ENCODE data around the gene ADORA2A. TPM values are rescaled to one million over a fixed set of nuclear protein-coding genes. Genes with fewer than 3 reads are reported as not detected.

Gene ADORA2A
- polyA plus RNA-seq, 10 donors = 7.1 to 13.1 (median 9.8) TPM

GRCh38 chr22:24402460-24403192 is 24.8 kb upstream of the ADORA2A start:
- peak; percentile 66 to 90 (median 72) for DNase-seq

DNA sequence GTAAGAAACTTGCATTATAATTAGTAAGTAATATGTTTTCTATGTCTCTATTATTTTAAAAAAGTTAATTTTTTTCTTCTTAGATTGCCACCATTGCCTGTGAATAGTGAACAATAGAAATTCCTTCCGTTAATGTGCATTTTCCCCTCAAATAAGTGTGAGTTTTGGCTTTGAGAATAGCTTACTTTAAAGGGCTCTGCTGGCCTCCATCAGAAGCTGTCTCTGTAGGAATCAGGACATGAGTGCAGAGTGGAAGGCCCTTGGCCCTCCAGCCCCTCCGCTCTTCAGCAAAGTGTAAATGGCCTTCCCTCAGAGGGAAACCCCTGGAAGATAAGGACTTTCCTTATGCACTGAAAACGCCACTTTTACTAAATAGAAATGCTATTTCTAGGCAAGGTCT is 24.1 kb upstream of the ADORA2A start:
- no peak for DNase-seq

DNA sequence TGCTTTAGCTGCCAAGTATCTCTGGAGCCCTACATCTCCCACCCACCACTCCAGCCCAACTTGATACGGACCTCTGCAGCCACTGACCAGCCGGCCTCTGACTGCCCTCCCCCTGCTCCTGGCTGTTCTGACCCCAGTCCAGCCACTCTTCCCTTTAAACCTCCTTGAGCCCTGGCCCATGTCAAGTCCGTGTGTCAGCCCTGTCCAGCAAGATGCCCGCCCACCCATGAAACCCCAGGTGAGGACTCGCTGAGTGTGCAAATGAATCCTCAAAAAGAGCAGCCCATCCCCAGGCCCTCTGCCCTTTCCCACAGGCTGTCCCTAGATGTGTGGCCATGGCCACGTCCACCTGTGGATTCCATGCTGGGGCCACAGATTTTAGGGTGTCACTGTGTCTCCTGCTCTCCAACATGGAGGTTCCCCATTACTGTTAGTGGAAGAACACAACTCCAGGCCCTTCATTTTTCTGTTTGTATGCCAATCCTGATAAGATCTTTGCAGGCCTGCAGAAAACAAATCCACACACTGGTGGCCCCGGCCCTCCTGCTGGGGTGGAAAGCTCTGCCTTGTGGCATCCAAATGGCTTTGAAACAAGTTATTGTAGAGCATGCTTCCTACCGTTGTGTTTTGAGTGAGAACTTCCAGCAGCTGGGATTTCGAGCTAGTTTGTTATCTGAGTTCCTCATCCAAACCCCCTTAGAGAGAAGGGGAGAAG is 22.7 kb upstream of the ADORA2A start:
- no peak for DNase-seq

GRCh38 chr22:24405631-24406321 is 21.6 kb upstream of the ADORA2A start:
- DNase-seq = no peak

GRCh38 chr22:24406322-24407277 is 20.8 kb upstream of the ADORA2A start:
- DNase-seq = no peak

- peak in 1 of 3 donors; percentile 53 for DNase-seq
Observed at GRCh38 chr22:24407278-24407665, 20.1 kb upstream of the ADORA2A start.

- DNase-seq = no peak
Observed at GRCh38 chr22:24407884-24408283, 19.5 kb upstream of the ADORA2A start.

DNA sequence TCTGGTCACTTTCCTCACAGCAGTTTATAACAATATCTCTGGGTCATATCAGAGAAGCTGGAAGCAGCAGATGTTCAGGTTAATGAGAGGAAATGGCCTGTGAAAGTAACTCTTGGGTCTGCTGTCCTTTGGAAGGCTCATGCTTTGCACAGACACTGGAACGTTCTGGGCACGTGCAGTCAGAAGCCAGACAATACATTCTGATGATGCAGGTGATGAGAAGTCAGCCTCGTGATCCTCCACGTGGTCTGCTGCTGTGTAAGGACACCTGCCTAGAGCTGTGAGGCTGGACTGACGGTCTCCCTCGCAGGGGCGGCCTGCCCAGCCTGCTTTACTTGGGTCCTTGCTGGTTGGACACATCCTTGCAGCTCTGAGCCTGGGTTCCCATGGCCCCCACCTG is 18.8 kb upstream of the ADORA2A start:
- no peak for DNase-seq

DNA sequence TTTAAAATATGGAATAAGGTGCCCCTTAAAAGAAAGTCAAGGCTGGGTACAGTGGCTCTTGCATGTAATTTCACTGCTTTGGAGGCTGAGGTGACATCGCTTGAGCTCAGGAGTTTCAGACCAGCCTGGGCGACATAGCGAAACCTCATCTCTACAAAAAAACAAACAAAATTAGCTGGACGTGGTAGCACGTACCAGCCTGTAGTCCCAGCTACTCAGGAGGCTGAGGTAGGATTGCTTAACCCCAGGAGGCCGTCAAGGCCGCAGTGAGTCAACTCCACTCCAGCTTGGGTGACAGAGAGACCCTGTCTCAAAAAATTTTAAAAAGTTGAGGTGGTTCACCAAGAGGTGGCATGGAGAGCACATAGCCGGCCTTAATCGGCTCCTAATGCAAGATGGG is 17.7 kb upstream of the ADORA2A start:
- no peak for DNase-seq

DNA sequence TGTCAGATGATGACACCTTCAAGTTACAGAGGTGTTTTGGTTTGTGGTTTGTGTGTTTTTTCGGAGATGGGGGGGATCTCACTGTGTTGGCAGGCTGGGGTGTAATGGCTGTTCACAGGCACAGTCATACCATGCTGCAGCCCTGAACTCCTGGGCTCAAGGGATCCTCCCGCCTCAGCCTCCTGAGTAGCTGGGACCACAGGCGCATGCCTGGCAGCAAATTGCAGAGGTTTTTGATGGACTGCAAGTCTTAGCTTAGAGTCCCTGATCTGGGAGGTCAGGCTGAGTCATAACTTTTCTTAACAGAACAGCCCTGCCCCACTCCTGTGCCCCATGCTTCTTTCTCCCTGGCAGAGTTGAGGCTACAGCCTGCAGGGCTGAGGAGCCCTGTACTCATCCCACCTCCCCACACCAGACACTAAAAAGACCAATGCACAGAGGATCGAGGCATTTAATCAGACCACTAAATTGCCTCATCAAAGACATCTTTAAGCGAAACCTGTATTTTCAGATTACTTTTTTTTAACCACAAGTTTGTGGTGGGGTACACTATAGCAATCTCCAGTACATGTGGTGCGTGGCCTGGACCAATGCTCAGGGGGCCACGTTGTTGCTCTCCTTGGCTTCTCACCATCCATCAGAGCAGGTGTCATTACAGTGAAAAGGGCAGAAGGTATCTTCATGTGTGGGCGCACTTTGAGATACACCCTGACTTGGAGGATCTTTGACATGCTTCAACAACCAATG is 17.1 kb upstream of the ADORA2A start:
- DNase-seq = no peak

- no peak for DNase-seq
Observed at GRCh38 chr22:24411256-24412004, 16.0 kb upstream of the ADORA2A start.

GRCh38 chr22:24412274-24412673 is 15.1 kb upstream of the ADORA2A start:
- no peak for DNase-seq

DNA sequence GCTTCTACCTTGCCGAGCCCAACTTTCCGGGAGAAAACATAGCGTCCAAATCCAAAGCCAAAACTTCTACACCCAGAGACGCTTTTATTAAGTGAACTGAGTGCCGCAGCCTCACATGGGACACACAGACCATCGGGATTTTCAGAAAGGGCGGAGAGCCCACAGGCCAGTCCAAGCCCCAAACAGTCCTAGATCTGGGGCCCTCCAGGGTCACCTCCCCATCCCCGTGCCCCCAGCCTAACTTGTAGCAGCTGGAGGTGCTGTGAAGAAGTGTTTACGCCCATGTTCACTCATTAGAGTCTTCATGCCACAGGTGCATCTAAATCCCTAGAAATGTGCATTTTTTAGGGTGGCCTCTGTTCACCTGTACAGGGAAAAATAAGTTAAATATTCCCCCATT is 14.1 kb upstream of the ADORA2A start:
- DNase-seq = no peak

GRCh38 chr22:24413736-24414385 is 13.5 kb upstream of the ADORA2A start:
- no peak for DNase-seq

DNA sequence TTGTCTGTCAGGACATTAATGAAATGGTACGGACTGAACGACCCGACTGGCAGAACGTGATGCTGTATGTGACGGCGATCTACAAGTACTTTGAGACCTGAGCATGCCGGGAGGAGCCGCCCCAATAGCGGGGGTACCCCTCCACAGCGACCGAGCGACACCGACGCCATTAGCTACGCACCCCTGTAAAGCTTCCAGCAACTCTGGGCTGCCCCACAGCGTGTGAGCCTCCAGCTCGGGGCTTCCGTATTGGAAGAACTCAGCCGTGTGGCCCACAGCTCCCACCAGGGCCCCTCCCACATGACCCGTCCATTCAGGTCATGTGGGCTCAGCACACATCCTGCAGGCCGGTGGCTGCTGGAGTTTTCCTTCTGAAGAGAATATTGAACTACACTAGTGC is 12.9 kb upstream of the ADORA2A start:
- DNase-seq = no peak

DNA sequence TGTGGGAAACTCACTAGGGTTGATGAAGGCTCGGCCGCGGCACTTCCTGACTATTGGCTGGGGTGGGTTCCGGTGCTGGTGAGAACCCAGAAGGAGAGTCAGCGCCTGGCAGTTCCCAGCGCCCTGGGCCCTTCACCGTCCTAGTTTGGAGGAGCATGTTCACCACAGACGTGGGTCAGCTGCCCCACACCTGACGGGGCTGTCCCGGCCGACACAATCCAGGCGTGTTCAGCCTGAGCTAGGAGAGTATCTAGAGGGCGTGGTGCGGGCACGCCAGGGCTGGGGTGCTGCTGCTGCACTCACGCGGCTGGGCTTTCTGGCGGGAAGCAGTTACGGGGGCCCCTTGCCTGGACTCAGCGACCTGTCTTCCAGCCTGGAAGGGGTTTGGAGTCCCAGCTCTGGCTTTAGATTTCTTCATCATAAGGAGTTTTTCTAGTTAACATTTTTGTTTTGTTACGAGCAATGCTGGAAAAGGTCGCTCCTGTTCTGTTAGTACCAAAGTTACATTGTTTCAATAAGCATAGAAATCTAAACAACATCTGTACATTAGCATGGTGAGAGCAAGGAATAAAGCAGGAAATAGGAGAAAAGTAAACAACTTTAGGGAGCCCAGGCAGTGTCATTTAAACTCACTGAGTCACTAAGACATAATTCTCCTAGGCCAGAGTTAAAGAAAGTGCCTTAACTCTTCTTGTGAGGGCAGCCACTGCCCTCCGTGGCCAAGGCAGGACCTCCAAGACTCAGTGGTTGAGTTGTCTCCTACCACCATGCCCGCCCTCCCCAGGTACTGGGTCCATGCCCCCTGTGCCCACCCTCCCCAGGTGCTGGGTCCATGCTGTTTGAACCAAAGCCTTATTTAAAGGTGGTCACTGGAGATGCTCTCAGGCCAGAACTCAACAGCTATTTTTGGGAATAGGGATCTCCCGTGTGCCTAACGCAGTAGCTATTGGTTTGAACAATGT is 12.1 kb upstream of the ADORA2A start:
- no peak for DNase-seq

GRCh38 chr22:24416095-24416494 is 11.3 kb upstream of the ADORA2A start:
- DNase-seq = peak in 1 of 3 donors; percentile 29

DNA sequence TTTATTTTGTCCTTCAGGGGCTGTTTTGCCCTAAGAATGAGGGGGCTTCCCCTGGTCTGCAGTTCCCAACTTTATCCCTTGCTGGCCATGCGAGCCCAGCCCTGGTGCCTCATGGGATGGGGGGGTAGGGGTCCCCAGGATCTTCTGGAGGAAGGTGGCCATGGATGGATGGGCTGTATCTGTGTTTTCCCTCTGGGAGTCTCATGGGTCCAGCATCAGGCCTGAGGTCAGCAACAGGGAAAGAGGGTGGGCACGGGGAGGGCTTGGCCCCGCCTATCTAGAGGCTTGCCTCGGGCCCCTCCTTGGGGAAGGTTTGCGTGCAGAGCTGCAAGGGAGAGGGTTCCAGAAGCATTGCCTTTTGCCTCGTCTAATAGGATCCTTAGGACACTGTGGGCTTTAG is 10.8 kb upstream of the ADORA2A start:
- DNase-seq = no peak

Measured in muscle of back (tissue), 11 donors.